ENCODE data around the gene TMEM266.

The TMEM266 gene

DNA sequence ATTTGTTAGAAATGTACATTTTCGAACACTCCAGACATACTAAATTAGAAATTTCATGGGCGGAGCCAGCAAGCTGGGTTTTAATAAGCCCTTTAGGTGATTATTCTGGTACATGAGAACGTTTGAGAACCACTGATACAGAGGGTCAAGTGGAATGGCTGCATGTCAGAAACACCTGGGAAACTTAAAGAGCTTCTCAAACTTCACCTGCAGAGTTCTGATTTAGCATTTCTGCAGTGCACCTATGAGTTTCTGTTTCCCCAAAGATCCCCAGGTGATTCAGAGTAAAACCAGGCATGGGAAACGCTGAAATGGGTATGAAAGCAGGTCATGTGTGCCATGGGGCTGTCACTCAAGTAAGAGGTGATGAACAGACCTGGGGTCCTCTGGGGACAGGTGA is 68.1 kb downstream of the TMEM266 start:
- no peaks in the 10 kb centered on the region for H3K27me3 ChIP-seq (replicated peaks; ENCODE audit: control insufficient read depth, insufficient read depth, low read length)

DNA sequence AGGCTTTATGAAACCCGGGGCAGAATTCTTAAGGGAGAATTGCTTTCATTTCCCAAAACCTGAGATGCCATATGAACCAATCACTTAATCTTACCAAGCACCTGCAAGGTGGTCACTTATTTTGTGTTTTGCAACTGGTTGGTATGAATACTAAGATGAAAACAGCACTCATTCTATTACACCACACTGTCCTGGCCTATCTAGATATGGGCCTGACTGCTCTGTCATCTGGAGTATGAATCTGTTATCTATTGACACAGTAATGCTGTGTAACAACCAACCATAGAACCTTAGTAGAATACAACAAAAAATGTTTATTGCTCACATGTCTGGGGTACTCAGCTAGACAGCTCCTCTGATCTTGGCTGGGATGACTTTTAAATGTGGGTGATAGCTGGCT is 74.8 kb downstream of the TMEM266 start:
- Histone ChIP-seq H3K4me3 (replicated peaks; ENCODE audit: low read depth, low read length) (no peak overlapping the region), H3K36me3 (ENCODE audit: control insufficient read depth, insufficient read depth, low read length) (no peaks in the 10 kb centered on the region), H3K27me3 (replicated peaks; ENCODE audit: control insufficient read depth, insufficient read depth, low read length) (no peaks in the 10 kb centered on the region)
- TF ChIP-seq, protein P1, sequence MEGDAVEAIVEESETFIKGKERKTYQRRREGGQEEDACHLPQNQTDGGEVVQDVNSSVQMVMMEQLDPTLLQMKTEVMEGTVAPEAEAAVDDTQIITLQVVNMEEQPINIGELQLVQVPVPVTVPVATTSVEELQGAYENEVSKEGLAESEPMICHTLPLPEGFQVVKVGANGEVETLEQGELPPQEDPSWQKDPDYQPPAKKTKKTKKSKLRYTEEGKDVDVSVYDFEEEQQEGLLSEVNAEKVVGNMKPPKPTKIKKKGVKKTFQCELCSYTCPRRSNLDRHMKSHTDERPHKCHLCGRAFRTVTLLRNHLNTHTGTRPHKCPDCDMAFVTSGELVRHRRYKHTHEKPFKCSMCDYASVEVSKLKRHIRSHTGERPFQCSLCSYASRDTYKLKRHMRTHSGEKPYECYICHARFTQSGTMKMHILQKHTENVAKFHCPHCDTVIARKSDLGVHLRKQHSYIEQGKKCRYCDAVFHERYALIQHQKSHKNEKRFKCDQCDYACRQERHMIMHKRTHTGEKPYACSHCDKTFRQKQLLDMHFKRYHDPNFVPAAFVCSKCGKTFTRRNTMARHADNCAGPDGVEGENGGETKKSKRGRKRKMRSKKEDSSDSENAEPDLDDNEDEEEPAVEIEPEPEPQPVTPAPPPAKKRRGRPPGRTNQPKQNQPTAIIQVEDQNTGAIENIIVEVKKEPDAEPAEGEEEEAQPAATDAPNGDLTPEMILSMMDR (IDR thresholded peaks at IDR 0.05; ENCODE audit: insufficient read depth, low read length, poor library complexity, severe bottlenecking): no peak
- no peak for DNase-seq (ENCODE audit: extremely low read depth, insufficient read length)

More for the DNA sequence above, 68.1 kb downstream of the TMEM266 start:
- TF ChIP-seq, protein P1 (IDR thresholded peaks at IDR 0.05; ENCODE audit: insufficient read depth, low read length, poor library complexity, severe bottlenecking): no peak
- no peak for DNase-seq (ENCODE audit: extremely low read depth, insufficient read length)
- Histone ChIP-seq H3K4me3 (replicated peaks; ENCODE audit: low read depth, low read length) (no peak overlapping the region), H3K36me3 (ENCODE audit: control insufficient read depth, insufficient read depth, low read length) (no peaks in the 10 kb centered on the region)

DNA sequence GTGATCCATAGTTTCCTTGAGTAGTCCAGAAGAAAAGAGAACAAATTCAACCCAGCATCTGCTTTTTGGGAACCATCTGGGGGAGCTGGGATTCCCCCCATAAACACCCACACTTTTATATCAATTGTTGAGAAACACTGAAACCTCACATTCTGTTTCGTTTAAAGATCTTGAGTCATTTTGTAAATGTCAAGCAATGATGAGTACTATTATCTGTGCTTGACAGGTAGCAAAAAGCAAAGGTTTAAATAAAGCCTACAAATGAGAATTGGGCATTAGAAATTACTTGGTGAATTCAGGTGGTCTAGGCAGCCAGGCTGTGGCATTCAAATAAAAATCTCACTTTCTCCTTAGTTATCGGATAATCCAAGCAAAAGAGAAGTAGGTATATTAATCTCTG is 75.7 kb downstream of the TMEM266 start:
- no peaks in the 10 kb centered on the region for H3K27me3 ChIP-seq (replicated peaks; ENCODE audit: control insufficient read depth, insufficient read depth, low read length)
- TF ChIP-seq, protein P1 (IDR thresholded peaks at IDR 0.05; ENCODE audit: insufficient read depth, low read length, poor library complexity, severe bottlenecking): no peak
- H3K36me3 ChIP-seq (ENCODE audit: control insufficient read depth, insufficient read depth, low read length): no peaks in the 10 kb centered on the region
- no peak for DNase-seq (ENCODE audit: extremely low read depth, insufficient read length)
- H3K4me3 ChIP-seq (replicated peaks; ENCODE audit: low read depth, low read length): no peak overlapping the region

DNA sequence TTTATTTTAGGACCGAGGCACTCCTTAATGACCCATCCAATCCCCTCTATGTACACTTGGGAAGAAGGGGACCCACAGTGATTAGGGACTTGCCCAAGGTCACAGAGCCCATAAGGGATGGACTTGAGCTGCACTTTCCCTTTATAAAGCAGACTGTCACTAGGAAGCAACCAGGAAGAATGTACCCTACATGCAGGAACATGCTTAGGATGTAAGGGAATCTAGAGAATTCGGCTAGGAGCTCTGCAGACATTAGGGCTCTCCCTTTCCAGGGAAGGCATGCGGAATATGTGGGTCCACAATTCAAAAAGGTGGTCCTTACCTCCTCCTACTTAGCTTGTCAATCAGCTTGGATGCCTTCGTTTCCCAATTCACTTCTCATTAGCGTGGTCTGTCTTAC is 78.7 kb downstream of the TMEM266 start:
- no peak for DNase-seq (ENCODE audit: extremely low read depth, insufficient read length)
- Histone ChIP-seq H3K4me3 (replicated peaks; ENCODE audit: low read depth, low read length) (no peak overlapping the region), H3K27me3 (replicated peaks; ENCODE audit: control insufficient read depth, insufficient read depth, low read length) (no peaks in the 10 kb centered on the region), H3K36me3 (ENCODE audit: control insufficient read depth, insufficient read depth, low read length) (no peaks in the 10 kb centered on the region)
- TF ChIP-seq, protein P1 (IDR thresholded peaks at IDR 0.05; ENCODE audit: insufficient read depth, low read length, poor library complexity, severe bottlenecking): no peak

DNA sequence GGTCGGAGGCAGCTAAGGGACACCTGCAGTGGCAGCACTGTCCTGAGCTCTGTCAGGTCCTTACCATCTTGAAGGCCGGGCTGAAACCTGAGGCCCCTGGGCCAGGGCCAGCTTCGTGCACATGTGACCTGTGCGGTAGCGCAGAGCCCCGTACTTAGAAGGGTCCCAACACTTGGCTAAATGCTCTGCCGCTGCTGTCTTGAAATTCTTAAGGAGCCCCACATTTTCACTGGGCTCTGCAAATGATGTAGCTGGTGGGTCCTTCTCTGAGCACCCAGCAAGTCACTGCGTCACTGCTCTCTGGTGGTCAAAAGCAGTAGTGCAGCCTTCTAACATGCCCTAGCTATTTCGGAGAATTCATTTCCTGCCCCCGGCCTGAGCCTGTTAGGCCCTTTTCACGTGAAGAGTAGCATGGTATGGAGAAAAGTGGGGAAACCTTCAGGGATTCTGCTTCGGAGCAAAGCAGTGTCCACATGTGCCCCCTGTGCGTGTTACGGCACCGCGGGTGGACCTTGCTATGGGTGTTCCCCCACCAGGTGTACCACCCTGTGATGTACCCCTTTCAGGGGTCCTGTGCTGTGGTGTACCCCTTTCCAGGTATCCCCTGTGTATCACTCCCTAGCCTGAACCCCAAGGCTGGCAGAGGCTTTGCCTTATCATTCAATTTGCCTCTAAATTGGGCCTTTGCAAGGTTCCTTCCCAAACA is 79.7 kb downstream of the TMEM266 start:
- Histone ChIP-seq H3K4me3 (replicated peaks; ENCODE audit: low read depth, low read length) (no peak overlapping the region), H3K36me3 (ENCODE audit: control insufficient read depth, insufficient read depth, low read length) (no peaks in the 10 kb centered on the region), H3K27me3 (replicated peaks; ENCODE audit: control insufficient read depth, insufficient read depth, low read length) (no peaks in the 10 kb centered on the region)
- TF ChIP-seq, protein P1 (IDR thresholded peaks at IDR 0.05; ENCODE audit: insufficient read depth, low read length, poor library complexity, severe bottlenecking): peak; percentile 96
- DNase-seq (ENCODE audit: extremely low read depth, insufficient read length): peak; percentile 65

DNA sequence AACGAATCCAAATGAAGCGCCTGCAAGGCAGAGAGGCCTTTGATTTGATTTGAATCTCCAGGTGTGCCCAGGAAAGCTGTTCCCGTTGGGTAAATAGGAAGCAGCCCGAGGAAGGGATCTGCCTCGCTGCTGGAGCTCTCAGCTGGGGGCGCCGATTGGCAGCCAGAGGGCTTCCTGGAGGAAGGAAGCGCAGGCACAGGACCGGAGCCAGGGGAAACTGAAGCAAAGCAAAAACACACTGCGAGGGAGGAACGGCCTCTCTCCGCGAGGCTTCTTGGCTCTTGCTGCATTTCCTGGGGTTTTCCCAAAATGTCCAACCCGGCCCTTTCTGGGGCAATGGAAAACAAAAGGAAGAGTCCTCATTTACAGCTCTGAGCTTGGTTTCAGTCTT is 80.3 kb downstream of the TMEM266 start:
- DNase-seq (ENCODE audit: extremely low read depth, insufficient read length): no peak
- H3K4me3 ChIP-seq (replicated peaks; ENCODE audit: low read depth, low read length): no peak overlapping the region

More for the DNA sequence above, 80.3 kb downstream of the TMEM266 start:
- Histone ChIP-seq H3K27me3 (replicated peaks; ENCODE audit: control insufficient read depth, insufficient read depth, low read length) (no peaks in the 10 kb centered on the region), H3K36me3 (ENCODE audit: control insufficient read depth, insufficient read depth, low read length) (no peaks in the 10 kb centered on the region)
- TF ChIP-seq, protein P1 (IDR thresholded peaks at IDR 0.05; ENCODE audit: insufficient read depth, low read length, poor library complexity, severe bottlenecking): no peak
